Gastrocnemius medialis (tissue), 4 donors: ENCODE data around the gene CENPW.

Experiments used
- POLR2A ChIP-seq, 2 donors: fragments of 450-650 bp; IDR thresholded peaks; one replicate each; pipeline ENCODE4 v1.6.1; 2017; ENCODE audit warnings: antibody characterized with exemption in 2 of 2, mild to moderate bottlenecking in 2 of 2, moderate library complexity in 2 of 2
- TF ChIP-seq, protein P1 (sequence below), 5 experiments: fragments of 450-650 bp in 3 of 5; fragments of 200-600 bp in 2 of 5; sonication (generic) in 2 of 5; IDR thresholded peaks in 4 of 5; conservative IDR thresholded peaks in 1 of 5; 1 replicate in 4 of 5; 2 replicates in 1 of 5; pipeline ENCODE4 v1.5.1; 2016 to 2019; ENCODE audit warnings: antibody characterized with exemption in 5 of 5, mild to moderate bottlenecking in 3 of 5, moderate library complexity in 3 of 5

DNA sequence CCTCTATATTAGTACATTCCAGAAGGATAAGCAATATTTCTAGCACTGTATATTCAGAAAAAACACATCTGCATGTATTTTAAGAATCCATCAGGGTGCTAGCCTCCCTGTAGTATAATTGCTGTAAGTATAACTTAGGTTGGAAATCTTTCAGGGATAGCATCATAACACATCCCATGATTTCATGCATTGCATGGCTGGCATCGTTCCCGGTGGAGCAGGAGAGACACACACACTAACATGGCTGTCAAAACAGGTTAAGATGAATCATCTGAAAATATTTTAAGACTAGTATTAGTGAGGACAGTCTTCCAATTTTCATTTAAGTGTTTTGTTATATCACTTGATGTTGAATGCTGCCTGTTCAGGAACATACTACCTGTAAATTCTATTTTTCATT lies 32.1 kb upstream of the CENPW start:
- no peak for TF ChIP-seq POLR2A (IDR thresholded peaks at IDR 0.05)
- TF ChIP-seq, protein P1, sequence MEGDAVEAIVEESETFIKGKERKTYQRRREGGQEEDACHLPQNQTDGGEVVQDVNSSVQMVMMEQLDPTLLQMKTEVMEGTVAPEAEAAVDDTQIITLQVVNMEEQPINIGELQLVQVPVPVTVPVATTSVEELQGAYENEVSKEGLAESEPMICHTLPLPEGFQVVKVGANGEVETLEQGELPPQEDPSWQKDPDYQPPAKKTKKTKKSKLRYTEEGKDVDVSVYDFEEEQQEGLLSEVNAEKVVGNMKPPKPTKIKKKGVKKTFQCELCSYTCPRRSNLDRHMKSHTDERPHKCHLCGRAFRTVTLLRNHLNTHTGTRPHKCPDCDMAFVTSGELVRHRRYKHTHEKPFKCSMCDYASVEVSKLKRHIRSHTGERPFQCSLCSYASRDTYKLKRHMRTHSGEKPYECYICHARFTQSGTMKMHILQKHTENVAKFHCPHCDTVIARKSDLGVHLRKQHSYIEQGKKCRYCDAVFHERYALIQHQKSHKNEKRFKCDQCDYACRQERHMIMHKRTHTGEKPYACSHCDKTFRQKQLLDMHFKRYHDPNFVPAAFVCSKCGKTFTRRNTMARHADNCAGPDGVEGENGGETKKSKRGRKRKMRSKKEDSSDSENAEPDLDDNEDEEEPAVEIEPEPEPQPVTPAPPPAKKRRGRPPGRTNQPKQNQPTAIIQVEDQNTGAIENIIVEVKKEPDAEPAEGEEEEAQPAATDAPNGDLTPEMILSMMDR (IDR thresholded peaks at IDR 0.05 in 4 of 5, conservative IDR thresholded peaks at IDR 0.05 in 1 of 5): no peak
